ENCODE measurements around the gene PID1.

The PID1 gene

DNA sequence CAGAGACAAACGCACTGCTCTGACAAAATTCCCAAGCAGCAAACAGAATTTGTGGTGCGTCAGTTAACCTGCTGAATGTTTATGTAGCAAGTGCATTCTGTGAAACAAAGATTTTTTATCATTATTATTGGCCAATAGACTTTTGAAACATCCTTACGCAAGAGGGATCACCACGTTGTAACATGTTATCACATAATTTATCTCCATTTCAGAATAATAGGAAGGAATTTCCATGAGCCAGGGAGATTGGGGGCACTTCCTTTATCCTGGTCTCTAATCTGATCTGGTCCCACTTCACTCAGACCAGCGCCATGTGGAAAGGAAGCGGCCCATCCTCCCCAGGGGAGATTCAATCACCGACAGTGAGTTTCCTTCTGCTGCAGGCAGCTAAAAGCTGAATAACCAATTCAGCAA is 166.1 kb downstream of the PID1 start:
- DNase-seq (ENCODE audit: low read depth in 1 of 2, low spot score in 1 of 2) = no peak
- H3K27me3 ChIP-seq (ENCODE audit: insufficient read depth, poor library complexity, severe bottlenecking) = no peaks in the 10 kb centered on the region
- no peak overlapping the region for H3K27ac ChIP-seq (replicated peaks)
- no peak for TF ChIP-seq POLR2AphosphoS5 (IDR thresholded peaks at IDR 0.05; ENCODE audit: low read depth)
- no peak for TF ChIP-seq GABPA (IDR thresholded peaks at IDR 0.05; ENCODE audit: low read depth)
- TF ChIP-seq, protein P1, sequence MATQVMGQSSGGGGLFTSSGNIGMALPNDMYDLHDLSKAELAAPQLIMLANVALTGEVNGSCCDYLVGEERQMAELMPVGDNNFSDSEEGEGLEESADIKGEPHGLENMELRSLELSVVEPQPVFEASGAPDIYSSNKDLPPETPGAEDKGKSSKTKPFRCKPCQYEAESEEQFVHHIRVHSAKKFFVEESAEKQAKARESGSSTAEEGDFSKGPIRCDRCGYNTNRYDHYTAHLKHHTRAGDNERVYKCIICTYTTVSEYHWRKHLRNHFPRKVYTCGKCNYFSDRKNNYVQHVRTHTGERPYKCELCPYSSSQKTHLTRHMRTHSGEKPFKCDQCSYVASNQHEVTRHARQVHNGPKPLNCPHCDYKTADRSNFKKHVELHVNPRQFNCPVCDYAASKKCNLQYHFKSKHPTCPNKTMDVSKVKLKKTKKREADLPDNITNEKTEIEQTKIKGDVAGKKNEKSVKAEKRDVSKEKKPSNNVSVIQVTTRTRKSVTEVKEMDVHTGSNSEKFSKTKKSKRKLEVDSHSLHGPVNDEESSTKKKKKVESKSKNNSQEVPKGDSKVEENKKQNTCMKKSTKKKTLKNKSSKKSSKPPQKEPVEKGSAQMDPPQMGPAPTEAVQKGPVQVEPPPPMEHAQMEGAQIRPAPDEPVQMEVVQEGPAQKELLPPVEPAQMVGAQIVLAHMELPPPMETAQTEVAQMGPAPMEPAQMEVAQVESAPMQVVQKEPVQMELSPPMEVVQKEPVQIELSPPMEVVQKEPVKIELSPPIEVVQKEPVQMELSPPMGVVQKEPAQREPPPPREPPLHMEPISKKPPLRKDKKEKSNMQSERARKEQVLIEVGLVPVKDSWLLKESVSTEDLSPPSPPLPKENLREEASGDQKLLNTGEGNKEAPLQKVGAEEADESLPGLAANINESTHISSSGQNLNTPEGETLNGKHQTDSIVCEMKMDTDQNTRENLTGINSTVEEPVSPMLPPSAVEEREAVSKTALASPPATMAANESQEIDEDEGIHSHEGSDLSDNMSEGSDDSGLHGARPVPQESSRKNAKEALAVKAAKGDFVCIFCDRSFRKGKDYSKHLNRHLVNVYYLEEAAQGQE (IDR thresholded peaks at IDR 0.05; ENCODE audit: insufficient replicate concordance, low read depth) = no peak
- TF ChIP-seq, protein P2, sequence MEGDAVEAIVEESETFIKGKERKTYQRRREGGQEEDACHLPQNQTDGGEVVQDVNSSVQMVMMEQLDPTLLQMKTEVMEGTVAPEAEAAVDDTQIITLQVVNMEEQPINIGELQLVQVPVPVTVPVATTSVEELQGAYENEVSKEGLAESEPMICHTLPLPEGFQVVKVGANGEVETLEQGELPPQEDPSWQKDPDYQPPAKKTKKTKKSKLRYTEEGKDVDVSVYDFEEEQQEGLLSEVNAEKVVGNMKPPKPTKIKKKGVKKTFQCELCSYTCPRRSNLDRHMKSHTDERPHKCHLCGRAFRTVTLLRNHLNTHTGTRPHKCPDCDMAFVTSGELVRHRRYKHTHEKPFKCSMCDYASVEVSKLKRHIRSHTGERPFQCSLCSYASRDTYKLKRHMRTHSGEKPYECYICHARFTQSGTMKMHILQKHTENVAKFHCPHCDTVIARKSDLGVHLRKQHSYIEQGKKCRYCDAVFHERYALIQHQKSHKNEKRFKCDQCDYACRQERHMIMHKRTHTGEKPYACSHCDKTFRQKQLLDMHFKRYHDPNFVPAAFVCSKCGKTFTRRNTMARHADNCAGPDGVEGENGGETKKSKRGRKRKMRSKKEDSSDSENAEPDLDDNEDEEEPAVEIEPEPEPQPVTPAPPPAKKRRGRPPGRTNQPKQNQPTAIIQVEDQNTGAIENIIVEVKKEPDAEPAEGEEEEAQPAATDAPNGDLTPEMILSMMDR (IDR thresholded peaks at IDR 0.05; ENCODE audit: insufficient read depth, low read length) = no peak
- no peak for TF ChIP-seq SPI1 (IDR thresholded peaks at IDR 0.05; ENCODE audit: borderline replicate concordance, low read depth)
- no peak overlapping the region for H3K4me3 ChIP-seq (replicated peaks; ENCODE audit: insufficient read depth, low read length)

GRCh38 chr2:229104025-229104424 is 167.1 kb downstream of the PID1 start:
- TF ChIP-seq, protein P1 (IDR thresholded peaks at IDR 0.05; ENCODE audit: insufficient replicate concordance, low read depth) = no peak
- TF ChIP-seq POLR2AphosphoS5 (IDR thresholded peaks at IDR 0.05; ENCODE audit: low read depth) (no peak), SPI1 (IDR thresholded peaks at IDR 0.05; ENCODE audit: borderline replicate concordance, low read depth) (no peak), GABPA (IDR thresholded peaks at IDR 0.05; ENCODE audit: low read depth) (no peak)
- TF ChIP-seq, protein P2 (IDR thresholded peaks at IDR 0.05; ENCODE audit: insufficient read depth, low read length) = no peak
- DNase-seq (ENCODE audit: low read depth in 1 of 2, low spot score in 1 of 2) = no peak
- Histone ChIP-seq H3K27me3 (ENCODE audit: insufficient read depth, poor library complexity, severe bottlenecking) (no peaks in the 10 kb centered on the region), H3K27ac (replicated peaks) (no peak overlapping the region), H3K4me3 (replicated peaks; ENCODE audit: insufficient read depth, low read length) (no peak overlapping the region)

GRCh38 chr2:229101314-229101713 is 169.8 kb downstream of the PID1 start:
- no peak for TF ChIP-seq GABPA (IDR thresholded peaks at IDR 0.05; ENCODE audit: low read depth)
- TF ChIP-seq, protein P1 (IDR thresholded peaks at IDR 0.05; ENCODE audit: insufficient replicate concordance, low read depth) = no peak
- TF ChIP-seq, protein P2 (IDR thresholded peaks at IDR 0.05; ENCODE audit: insufficient read depth, low read length) = no peak
- TF ChIP-seq POLR2AphosphoS5 (IDR thresholded peaks at IDR 0.05; ENCODE audit: low read depth) = no peak
- no peak for TF ChIP-seq SPI1 (IDR thresholded peaks at IDR 0.05; ENCODE audit: borderline replicate concordance, low read depth)
- no peak for DNase-seq (ENCODE audit: low read depth in 1 of 2, low spot score in 1 of 2)
- H3K27ac ChIP-seq (replicated peaks) = no peak overlapping the region
- H3K27me3 ChIP-seq (ENCODE audit: insufficient read depth, poor library complexity, severe bottlenecking) = no peaks in the 10 kb centered on the region
- no peak overlapping the region for H3K4me3 ChIP-seq (replicated peaks; ENCODE audit: insufficient read depth, low read length)
